A549 (cell line): Measurements from ENCODE around the gene TSPAN5.

Experiments used
- CHD2 ChIP-seq: fragments of 150-350 bp; IDR thresholded peaks from 2 replicates; pipeline ENCODE4 v1.6.1; 2014; ENCODE audit warnings: low read length; ENCODE audit not compliant: partially characterized antibody
- CHD4 ChIP-seq: fragments of 200-600 bp; sonication (generic); IDR thresholded peaks from 2 replicates; pipeline ENCODE4 v1.6.1; 2016; ENCODE audit warnings: antibody characterized with exemption, mild to moderate bottlenecking, borderline replicate concordance
- EHMT2 ChIP-seq: fragments of 200-600 bp; sonication (generic); IDR thresholded peaks from 2 replicates; pipeline ENCODE4 v1.6.1; 2016; ENCODE audit warnings: antibody characterized with exemption, low read depth, mild to moderate bottlenecking, moderate library complexity
- ESRRA ChIP-seq: fragments of 150-350 bp; IDR thresholded peaks from 2 replicates; pipeline ENCODE4 v1.6.1; 2014; ENCODE audit warnings: mild to moderate bottlenecking, low read length, borderline replicate concordance
- KDM1A ChIP-seq: fragments of 200-600 bp; sonication (generic); IDR thresholded peaks from 2 replicates; pipeline ENCODE4 v1.6.1; 2016; ENCODE audit warnings: low read depth, mild to moderate bottlenecking
- MAFK ChIP-seq: fragments of 450-650 bp; IDR thresholded peaks from 2 replicates; pipeline ENCODE4 v1.6.1; 2014; ENCODE audit not compliant: partially characterized antibody
- POLR2A ChIP-seq: IDR thresholded peaks from 2 replicates; pipeline ENCODE4 v1.6.1; 2012; ENCODE audit warnings: mild to moderate bottlenecking, low read length
- RAD21 ChIP-seq, 2 experiments: fragments of >200 bp in 1 of 2; sonication (Bioruptor Twin) in 1 of 2; formaldehyde crosslinking in 1 of 2; IDR thresholded peaks in 1 of 2; conservative IDR thresholded peaks in 1 of 2; 2 replicates in 1 of 2; 3 replicates in 1 of 2; pipeline ENCODE4 v1.6.1; 2012 to 2018; ENCODE audit warnings: inconsistent platforms in 1 of 2
- RFX5 ChIP-seq: fragments of 450-650 bp; IDR thresholded peaks from 2 replicates; pipeline ENCODE4 v1.7.1; 2014; ENCODE audit warnings: antibody characterized with exemption, mild to moderate bottlenecking, moderate library complexity
- SMC3 ChIP-seq: fragments of >200 bp; sonication (Bioruptor Twin); formaldehyde crosslinking; IDR thresholded peaks from 3 replicates; pipeline ENCODE4 v1.6.1; 2018; ENCODE audit warnings: inconsistent platforms
- TF ChIP-seq, protein P1 (sequence below): fragments of 200-600 bp; sonication (generic); IDR thresholded peaks from 2 replicates; pipeline ENCODE4 v1.6.1; 2016; ENCODE audit warnings: antibody characterized with exemption, mild to moderate bottlenecking, moderate library complexity
- TF ChIP-seq, protein P2 (sequence below): fragments of >200 bp; sonication (Bioruptor Twin); formaldehyde crosslinking; IDR thresholded peaks from 3 replicates; pipeline ENCODE4 v1.5.1; 2016

DNA sequence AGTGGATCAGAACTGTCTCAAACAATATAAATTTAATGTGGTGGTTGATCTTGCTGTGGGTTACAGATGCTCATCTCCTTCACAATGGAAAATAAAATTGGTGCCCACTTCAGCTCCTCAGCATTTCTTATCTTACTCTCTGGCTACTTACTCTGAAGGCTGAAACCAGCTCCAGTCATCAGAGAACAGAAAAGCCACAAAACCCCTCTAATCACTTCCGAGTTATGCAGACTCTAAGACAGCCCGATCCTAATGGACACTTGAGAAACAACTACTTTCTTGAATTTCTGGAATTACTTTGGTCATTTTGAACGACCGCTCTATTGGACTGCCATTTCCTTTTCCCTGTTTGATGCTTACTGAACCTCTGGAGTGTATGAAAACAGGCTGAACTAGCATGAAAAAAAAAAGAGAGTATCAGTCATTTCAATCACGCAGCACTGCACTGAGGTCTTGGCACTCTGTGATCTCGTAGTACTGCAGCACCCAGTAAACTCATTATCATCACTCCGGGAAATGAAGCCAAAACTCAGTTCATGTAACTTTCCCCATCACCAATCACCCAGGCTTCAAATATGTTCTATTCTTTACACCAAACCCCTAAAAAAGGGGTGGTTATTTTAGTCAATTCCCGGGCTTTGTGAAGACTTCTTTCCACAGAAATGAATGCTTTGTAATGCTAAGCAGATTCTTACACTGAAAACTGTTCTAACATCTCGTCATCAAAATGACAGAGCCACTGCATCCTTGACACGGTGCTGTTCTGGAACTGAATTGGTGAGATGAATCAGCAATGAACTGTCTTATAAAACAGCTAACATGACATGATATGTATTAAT, 54.5 kb downstream of the TSPAN5 start:
- TF ChIP-seq, protein P1, sequence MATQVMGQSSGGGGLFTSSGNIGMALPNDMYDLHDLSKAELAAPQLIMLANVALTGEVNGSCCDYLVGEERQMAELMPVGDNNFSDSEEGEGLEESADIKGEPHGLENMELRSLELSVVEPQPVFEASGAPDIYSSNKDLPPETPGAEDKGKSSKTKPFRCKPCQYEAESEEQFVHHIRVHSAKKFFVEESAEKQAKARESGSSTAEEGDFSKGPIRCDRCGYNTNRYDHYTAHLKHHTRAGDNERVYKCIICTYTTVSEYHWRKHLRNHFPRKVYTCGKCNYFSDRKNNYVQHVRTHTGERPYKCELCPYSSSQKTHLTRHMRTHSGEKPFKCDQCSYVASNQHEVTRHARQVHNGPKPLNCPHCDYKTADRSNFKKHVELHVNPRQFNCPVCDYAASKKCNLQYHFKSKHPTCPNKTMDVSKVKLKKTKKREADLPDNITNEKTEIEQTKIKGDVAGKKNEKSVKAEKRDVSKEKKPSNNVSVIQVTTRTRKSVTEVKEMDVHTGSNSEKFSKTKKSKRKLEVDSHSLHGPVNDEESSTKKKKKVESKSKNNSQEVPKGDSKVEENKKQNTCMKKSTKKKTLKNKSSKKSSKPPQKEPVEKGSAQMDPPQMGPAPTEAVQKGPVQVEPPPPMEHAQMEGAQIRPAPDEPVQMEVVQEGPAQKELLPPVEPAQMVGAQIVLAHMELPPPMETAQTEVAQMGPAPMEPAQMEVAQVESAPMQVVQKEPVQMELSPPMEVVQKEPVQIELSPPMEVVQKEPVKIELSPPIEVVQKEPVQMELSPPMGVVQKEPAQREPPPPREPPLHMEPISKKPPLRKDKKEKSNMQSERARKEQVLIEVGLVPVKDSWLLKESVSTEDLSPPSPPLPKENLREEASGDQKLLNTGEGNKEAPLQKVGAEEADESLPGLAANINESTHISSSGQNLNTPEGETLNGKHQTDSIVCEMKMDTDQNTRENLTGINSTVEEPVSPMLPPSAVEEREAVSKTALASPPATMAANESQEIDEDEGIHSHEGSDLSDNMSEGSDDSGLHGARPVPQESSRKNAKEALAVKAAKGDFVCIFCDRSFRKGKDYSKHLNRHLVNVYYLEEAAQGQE: no peak
- TF ChIP-seq POLR2A (no peak), KDM1A (no peak), CHD2 (no peak), MAFK (no peak), RAD21 (conservative IDR thresholded peaks at IDR 0.05 in 1 of 2, IDR thresholded peaks at IDR 0.05 in 1 of 2) (no peak), CHD4 (no peak), RFX5 (no peak), ESRRA (no peak), SMC3 (no peak), EHMT2 (no peak)
- TF ChIP-seq, protein P2, sequence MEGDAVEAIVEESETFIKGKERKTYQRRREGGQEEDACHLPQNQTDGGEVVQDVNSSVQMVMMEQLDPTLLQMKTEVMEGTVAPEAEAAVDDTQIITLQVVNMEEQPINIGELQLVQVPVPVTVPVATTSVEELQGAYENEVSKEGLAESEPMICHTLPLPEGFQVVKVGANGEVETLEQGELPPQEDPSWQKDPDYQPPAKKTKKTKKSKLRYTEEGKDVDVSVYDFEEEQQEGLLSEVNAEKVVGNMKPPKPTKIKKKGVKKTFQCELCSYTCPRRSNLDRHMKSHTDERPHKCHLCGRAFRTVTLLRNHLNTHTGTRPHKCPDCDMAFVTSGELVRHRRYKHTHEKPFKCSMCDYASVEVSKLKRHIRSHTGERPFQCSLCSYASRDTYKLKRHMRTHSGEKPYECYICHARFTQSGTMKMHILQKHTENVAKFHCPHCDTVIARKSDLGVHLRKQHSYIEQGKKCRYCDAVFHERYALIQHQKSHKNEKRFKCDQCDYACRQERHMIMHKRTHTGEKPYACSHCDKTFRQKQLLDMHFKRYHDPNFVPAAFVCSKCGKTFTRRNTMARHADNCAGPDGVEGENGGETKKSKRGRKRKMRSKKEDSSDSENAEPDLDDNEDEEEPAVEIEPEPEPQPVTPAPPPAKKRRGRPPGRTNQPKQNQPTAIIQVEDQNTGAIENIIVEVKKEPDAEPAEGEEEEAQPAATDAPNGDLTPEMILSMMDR: no peak
